K562 (cell line): ENCODE data around the gene ACSF2. TPM values are rescaled to one million over a fixed set of nuclear protein-coding genes. Genes with fewer than 3 reads are reported as not detected.

Experiments
- LEF1 ChIP-seq: fragments of 450-650 bp; IDR thresholded peaks from 2 replicates; pipeline ENCODE4 v1.6.1; 2016; ENCODE audit warnings: mild to moderate bottlenecking
- MAFG ChIP-seq: fragments of 450-650 bp; conservative IDR thresholded peaks from 2 replicates; pipeline ENCODE4 v1.6.1; 2016; ENCODE audit warnings: missing genetic modification characterization, missing compliant biosample characterization
- PCBP2 ChIP-seq: fragments of 200-400 bp; formaldehyde crosslinking; IDR thresholded peaks from 2 replicates; pipeline ENCODE4 v1.6.1; 2018; ENCODE audit warnings: low read length, low read depth, mild to moderate bottlenecking, moderate library complexity; ENCODE audit not compliant: poor library complexity, severe bottlenecking
- PML ChIP-seq: IDR thresholded peaks from 2 replicates; pipeline ENCODE4 v1.6.1; 2012; ENCODE audit warnings: low read length, inconsistent platforms
- POLR2G ChIP-seq: fragments of 200-400 bp; formaldehyde crosslinking; IDR thresholded peaks from 2 replicates; pipeline ENCODE4 v1.6.1; 2017; ENCODE audit warnings: low read depth, mild to moderate bottlenecking, antibody characterized with exemption, low read length, moderate library complexity
- RNF219 ChIP-seq: fragments of 250-450 bp; sonication (Bioruptor Pico); IDR thresholded peaks from 2 replicates; pipeline ENCODE4 v1.5.0; 2022; ENCODE audit warnings: mild to moderate bottlenecking
- SAFB2 ChIP-seq: fragments of 200-400 bp; formaldehyde crosslinking; IDR thresholded peaks from 2 replicates; pipeline ENCODE4 v1.6.1; 2018; ENCODE audit warnings: borderline replicate concordance, low read length, low read depth, moderate library complexity; ENCODE audit not compliant: severe bottlenecking
- ZNF197 ChIP-seq: fragments of 200-800 bp; sonication (Bioruptor generic); IDR thresholded peaks from 2 replicates; pipeline ENCODE4 v1.6.1; 2016; ENCODE audit warnings: low read depth, missing genetic modification characterization, missing compliant biosample characterization
- ZNF347 ChIP-seq: fragments of 450-650 bp; formaldehyde crosslinking; IDR thresholded peaks from 2 replicates; pipeline ENCODE4 v1.4.0; 2020; ENCODE audit warnings: low read depth, mild to moderate bottlenecking, moderate library complexity
- ZNF57 ChIP-seq: fragments of 450-650 bp; formaldehyde crosslinking; IDR thresholded peaks from 2 replicates; pipeline ENCODE4 v1.4.0; 2020; ENCODE audit warnings: mild to moderate bottlenecking, moderate library complexity
- ZNF584 ChIP-seq: fragments of 200-800 bp; sonication (Bioruptor generic); IDR thresholded peaks from 2 replicates; pipeline ENCODE4 v1.6.1; 2016; ENCODE audit warnings: low read depth, mild to moderate bottlenecking, missing genetic modification characterization, missing compliant biosample characterization
- ZNF609 ChIP-seq: sonication (generic); formaldehyde crosslinking; IDR thresholded peaks from 2 replicates; pipeline ENCODE4 v1.8.1; 2023; ENCODE audit warnings: missing genetic modification reagents, mild to moderate bottlenecking, borderline replicate concordance
- ZNF668 ChIP-seq: fragments of 250-450 bp; sonication (Bioruptor Pico); IDR thresholded peaks from 2 replicates; pipeline ENCODE4 v1.8.0; 2022; ENCODE audit warnings: mild to moderate bottlenecking, inconsistent platforms
- polyA plus RNA-seq, 8 experiments: library from polyadenylated mRNA; depleted of rRNA in 4 of 8; stranded (reverse) in 5 of 8; unstranded in 3 of 8; fragments of >200 nt; fragmentation: Nextera tagmentation in 2 of 8; fragmentation: Illumina TruSeq in 1 of 8; extraction: Ambion mirVana in 2 of 8; extraction: Trizol in 1 of 8; gene quantifications; 2 replicates each; pipeline versions ENCODE4 v1.2.1 to v1.2.3, GENCODE V29; 2011 to 2014; ENCODE audit warnings: inconsistent platforms in 1 of 8, missing spikeins in 1 of 8
- total RNA-seq, 7 experiments: library from RNA; depleted of rRNA in 6 of 7; stranded (reverse); fragments of >200 nt in 6 of 7; fragmentation: Illumina TruSeq in 2 of 7; extraction: Trizol in 2 of 7; gene quantifications; 2 replicates each; pipeline versions ENCODE4 v1.2.1 to v1.2.3, GENCODE V29; 2011 to 2021; ENCODE audit warnings: low replicate concordance in 1 of 7
- TF ChIP-seq, protein P1 (sequence below): fragments of 450-650 bp; IDR thresholded peaks from 2 replicates; pipeline ENCODE4 v1.6.1; 2016; ENCODE audit warnings: borderline replicate concordance

Gene ACSF2
- total and polyA plus RNA-seq, 9 of the 15 experiments (the other 6 are each of a cell fraction or from before 2014, with no cell fraction given), result 0.89 to 6.1 (median 3.5) TPM

DNA sequence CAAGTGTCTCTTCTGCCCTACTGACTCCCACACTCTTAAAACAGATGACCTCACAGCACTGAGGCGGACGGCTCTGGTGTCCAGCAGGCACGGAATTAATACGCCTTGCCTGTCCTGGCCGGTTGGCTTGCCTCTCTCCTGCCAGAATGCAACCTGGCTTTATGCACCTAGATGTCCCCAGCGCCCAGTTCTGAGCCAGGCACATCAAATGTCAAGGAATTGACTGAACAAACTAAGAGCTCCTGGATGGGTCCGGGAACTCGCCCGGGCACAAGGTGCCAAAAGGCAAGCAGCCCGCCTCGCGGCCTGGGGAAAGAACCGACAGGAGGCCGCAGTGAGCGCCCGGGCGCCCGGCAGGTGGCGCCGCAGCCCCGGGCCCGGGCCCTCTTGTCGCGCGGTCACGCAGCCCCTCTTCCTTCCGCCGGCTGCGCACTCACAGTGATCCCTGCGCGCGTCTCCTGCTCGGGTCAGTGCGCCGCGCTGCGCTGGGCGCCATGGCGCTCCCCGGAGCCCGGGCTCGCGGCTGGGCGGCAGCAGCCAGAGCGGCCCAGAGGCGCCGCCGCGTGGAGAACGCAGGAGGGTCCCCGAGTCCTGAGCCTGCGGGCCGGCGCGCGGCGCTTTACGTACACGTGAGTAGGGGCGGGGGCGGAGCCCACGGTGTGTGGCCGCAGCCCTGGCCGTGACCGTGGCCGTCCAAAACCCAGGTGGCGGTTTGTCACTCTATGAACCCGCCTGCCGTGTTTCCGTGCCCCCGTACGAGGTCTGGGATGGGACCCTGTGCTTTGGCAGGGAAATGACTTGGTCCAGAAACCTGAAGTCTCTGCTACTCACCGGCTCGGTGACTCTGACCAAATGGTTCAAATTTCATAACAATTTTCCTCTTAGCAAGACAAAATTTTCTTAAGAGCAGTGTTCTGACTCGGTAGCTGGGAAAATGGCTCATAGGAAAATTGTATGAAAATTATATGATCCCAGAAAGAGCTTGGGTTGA lies 52.7 kb downstream of the ACSF2 start, which contains the start of gene RSAD1 (continued):
- TF ChIP-seq, protein P1, sequence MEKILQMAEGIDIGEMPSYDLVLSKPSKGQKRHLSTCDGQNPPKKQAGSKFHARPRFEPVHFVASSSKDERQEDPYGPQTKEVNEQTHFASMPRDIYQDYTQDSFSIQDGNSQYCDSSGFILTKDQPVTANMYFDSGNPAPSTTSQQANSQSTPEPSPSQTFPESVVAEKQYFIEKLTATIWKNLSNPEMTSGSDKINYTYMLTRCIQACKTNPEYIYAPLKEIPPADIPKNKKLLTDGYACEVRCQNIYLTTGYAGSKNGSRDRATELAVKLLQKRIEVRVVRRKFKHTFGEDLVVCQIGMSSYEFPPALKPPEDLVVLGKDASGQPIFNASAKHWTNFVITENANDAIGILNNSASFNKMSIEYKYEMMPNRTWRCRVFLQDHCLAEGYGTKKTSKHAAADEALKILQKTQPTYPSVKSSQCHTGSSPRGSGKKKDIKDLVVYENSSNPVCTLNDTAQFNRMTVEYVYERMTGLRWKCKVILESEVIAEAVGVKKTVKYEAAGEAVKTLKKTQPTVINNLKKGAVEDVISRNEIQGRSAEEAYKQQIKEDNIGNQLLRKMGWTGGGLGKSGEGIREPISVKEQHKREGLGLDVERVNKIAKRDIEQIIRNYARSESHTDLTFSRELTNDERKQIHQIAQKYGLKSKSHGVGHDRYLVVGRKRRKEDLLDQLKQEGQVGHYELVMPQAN, result peak; percentile 44; the same call in 1 of the 2 replicates
- no peak for TF ChIP-seq MAFG (tag)
- no peak for TF ChIP-seq SAFB2
- no peak for TF ChIP-seq ZNF668 (CRISPR knock-in tag)
- TF ChIP-seq RNF219 (CRISPR knock-in tag), result no peak
- no peak for TF ChIP-seq ZNF584 (CRISPR knock-in tag)
- no peak for TF ChIP-seq PML
- TF ChIP-seq ZNF347, result no peak
- no peak for TF ChIP-seq ZNF57 (CRISPR knock-in tag)
- peak; percentile 97 for TF ChIP-seq POLR2G
- TF ChIP-seq LEF1, result no peak
- no peak for TF ChIP-seq ZNF197
- no peak; the same call in 1 of the 2 replicates for TF ChIP-seq ZNF609 (CRISPR knock-in tag)
- TF ChIP-seq PCBP2, result no peak
